Fibroblast of skin of left biceps (primary cell): ENCODE measurements around the gene OR2G2.

Source experiments
- DNase-seq, 2 experiments: peaks; one replicate each; pipeline ENCODE4 v3.0.0-alpha.2; 2013; ENCODE audit warnings: low read depth in 2 of 2

Gene OR2G2

GRCh38 chr1:247588060-247588459 lies at the start of gene OR2G2:
Gene OR2G2 (plus strand): TSS chr1:247588360. CDS start chr1:247588360, 0 bp downstream.
- DNase-seq: no peak

DNA sequence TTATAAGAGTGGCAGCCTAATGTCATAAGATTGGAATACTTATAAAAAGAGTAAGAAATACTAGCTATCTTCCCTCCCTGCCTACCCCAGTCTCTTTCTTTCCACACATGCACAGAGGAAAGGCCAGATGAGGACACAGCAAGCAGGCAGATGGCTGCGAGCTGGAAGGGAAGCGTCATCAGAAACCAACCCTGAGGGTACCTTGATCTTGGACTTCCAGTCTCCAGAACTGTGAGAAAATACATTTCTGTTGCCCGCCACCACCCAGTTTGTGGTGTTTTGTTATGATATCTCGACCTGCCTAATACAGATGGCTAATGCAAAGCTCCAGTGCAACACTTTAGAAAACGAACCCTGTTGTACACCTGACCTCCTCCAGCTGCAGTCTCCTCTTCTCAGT lies 49.6 kb upstream of the OR2G2 start:
- no peak for DNase-seq

GRCh38 chr1:247539215-247539614 lies 48.9 kb upstream of the OR2G2 start:
- DNase-seq: no peak

DNA sequence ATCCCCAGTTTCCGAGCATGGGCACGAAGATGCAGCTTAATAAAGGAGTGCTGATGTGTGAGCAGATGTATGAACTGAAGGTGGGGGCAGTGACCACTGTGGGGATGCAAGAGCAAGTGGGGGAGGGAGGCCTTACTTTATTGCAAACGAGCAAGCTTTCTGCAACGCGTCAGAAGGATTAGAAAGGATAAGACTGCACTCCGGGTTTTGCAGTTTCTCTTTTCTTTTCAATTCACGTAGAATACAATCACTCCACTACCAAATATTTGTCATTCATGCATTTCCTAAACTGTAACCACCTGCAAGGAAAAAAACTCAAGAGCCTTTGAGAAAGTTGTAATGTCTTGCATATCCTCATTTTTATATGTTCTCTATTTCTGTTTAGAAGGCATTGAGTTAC lies 47.6 kb upstream of the OR2G2 start:
- DNase-seq: no peak

DNA sequence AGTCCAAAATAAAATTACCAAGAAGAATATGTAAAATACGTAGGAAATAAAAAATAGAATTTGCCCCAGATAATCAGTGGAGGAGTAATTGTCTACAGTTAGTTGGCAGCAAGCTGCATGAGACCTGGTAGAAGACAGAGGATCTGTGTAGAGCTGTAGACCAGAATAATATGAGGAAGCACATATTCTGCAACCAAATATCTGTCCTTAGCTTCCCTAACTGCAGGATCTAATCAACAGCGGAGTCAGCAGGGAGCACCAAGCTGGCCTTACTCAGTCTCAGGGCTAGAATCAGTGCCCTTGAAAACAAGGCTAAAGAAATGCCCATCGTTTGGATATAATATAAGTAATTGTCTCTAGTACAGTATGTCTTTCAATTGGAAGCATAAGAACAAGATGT lies 45.3 kb upstream of the OR2G2 start:
- DNase-seq: no peak

- DNase-seq: no peak
These were observed 40.1 kb upstream of the OR2G2 start for GRCh38 chr1:247548092-247548491.

GRCh38 chr1:247548769-247549182 lies 39.4 kb upstream of the OR2G2 start, which contains the start of gene GCSAML:
Gene GCSAML (plus strand): TSS chr1:247549134. CDS start chr1:247549192, 58 bp downstream.
- DNase-seq: no peak

- peak; percentile 8 to 13 for DNase-seq
These were observed 36.4 kb upstream of the OR2G2 start for GRCh38 chr1:247551721-247552120.

GRCh38 chr1:247552231-247552630 lies 35.9 kb upstream of the OR2G2 start:
- DNase-seq: no peak

GRCh38 chr1:247557926-247558674 lies 30.1 kb upstream of the OR2G2 start:
- DNase-seq: peak; percentile 2 to 7

- no peak for DNase-seq
These were observed 26.4 kb upstream of the OR2G2 start for GRCh38 chr1:247561711-247562110.

DNA sequence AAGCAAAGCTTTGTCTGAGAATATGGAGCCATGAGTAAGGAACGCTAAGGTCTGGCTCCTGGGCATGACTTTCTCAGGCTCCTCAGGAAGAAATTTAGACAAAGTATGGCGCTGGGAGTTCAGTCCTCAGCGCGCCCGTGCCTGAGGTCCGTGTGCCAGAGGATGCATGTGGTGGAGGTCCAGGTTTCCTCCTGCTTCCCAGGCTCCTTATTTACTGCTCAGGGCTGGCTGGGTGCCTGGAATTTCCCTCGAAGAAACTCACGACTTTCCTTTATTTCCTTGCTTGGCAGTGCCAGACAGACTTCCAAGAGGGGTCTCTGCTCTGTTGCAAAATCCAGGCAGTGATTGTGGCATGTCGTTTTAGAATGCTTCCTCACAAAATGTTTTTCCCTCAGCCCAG lies 26.0 kb upstream of the OR2G2 start:
- DNase-seq: no peak

DNA sequence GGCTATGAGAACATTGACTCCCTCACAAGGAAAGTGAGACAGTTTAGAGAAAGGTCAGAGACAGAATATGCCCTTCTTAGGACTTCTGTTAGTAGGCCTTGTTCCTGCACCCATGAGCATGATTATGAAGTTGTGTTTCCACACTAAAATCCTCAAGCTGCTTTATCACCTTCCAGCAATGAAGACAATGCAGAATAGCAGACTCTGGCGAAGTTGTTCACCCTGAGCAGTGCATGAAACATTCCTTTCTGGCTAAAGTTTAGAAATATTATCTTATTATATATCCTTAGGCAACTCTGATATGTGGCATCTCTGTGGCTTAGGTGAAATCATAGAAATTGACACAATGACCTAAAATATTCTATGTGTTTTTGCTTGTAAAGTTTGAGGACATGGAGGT lies 13.9 kb upstream of the OR2G2 start:
- no peak for DNase-seq

DNA sequence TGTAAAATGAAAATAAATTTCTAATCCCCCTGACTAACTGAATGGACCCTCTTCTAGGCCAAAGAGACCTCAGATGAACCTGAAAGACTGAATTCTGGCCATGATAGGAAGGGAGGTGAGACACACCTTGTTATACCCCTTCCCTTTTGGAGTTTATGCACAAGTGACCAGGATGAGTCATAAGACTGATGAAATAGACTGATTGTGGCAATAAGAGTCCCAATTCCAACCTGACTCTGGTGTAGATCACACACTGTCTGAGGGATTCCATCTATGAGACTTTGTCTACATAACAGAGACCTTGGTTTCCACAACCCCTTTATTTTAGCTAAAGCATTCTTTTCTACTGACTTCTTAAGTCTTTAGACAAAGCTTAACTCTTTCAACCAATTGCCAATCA lies 13.5 kb upstream of the OR2G2 start:
- no peak for DNase-seq

- no peak for DNase-seq
These were observed 11.6 kb upstream of the OR2G2 start for GRCh38 chr1:247576514-247576913.

DNA sequence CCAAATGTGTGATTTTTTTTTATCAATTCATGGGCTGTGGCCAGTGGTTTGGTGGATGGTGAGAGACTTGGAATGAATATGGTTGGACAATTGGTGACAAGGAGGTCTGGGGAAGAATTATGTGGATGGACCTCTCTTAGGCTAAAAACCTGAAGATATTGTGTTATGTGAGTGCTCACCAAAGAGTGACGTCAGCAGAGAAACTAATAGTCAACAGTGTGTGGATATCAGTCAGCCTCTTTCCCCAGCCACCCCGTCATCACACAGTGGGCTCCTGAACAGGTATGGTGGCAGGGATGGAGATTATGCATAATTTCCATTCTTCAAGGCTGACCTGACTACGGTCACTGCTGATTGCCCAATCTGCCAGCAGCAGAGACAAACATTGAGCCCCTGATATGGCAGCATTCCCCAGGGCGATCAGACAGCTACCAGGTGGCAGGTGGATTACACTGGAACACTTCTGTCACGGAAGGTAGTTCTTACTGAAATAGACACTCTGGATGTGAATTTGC lies 9.2 kb upstream of the OR2G2 start:
- DNase-seq: no peak

GRCh38 chr1:247605286-247605685 lies 17.1 kb downstream of the OR2G2 start, which contains the start of gene OR2G3:
Gene OR2G3 (plus strand): TSS chr1:247605586. CDS start chr1:247605586, 0 bp downstream.
- DNase-seq: no peak

GRCh38 chr1:247613405-247613804 lies 25.2 kb downstream of the OR2G2 start:
- DNase-seq: no peak

GRCh38 chr1:247614625-247615024 lies 26.5 kb downstream of the OR2G2 start:
- no peak for DNase-seq

DNA sequence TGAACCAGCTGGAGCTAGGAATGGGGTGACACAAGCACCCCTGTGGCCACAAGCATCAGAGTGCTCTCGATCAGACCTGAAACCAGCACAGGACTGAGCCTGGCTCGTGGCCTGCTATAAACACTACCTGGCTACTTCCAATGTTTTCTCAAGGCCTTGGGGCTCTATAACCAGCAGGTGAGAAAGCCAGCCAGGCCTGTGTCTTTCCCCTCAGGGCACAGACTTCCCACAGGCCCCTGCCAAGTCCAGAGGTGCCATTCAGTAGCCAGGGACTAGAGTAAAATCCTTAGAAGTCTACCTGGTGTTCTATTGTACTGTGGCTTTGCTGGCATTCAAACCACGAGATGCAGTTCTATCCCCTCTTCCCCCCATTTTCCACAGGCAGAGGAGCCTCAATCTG lies 39.8 kb downstream of the OR2G2 start:
- DNase-seq: no peak

- no peak for DNase-seq
These were observed 49.9 kb downstream of the OR2G2 start for GRCh38 chr1:247638011-247638410.

GRCh38 chr1:247638781-247639180 lies 50.6 kb downstream of the OR2G2 start:
- DNase-seq: no peak
